C1 segment of cervical spinal cord (tissue), 14 donors: Measurements from ENCODE around the gene RGS1.
A peak's percentile ranks its signal among the peaks of the same experiment; 100 is the strongest.

ENCODE experiments used
- DNase-seq, 14 donors: peaks; one replicate each; lab custom pipeline; 2025; lab: John Stamatoyannopoulos, UW

Gene RGS1

GRCh38 chr1:192575499-192576189 lies at the start of gene RGS1:
Gene RGS1 (plus strand): TSS chr1:192575773. CDS start chr1:192575793, 20 bp downstream.
- DNase-seq, result peak in 3 of 14 donors; percentile 15 to 24 (median 17)

DNA sequence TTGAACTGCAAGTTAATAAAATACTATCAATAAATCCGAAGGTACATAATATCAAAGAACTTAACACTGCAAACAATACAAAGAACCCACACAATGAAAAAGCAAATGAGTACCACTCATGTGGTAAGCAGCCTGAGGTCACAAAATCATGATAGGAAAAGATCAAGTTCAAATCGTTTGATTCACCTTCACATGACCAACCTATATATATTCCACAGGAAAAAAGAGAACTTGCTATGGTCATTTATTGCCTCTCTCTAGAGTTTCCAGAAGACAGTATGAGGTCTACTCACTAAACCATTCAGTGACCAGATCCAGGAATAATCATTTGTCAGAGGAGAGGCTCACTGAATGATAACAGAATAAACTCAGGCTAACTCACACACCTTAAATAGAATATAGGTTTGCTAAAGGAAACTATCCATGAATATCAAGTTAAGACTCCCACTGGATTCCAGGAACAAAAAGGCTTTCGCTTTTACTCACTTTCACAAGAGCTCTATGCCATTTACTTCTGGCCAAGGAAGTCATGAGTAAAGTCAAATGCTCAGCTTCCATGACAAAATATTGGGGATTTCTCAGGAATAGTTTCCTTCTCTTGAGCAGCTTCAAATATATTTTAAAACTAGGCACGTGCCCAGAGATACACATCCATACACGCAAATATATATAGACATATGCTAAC lies 48.3 kb upstream of the RGS1 start:
- no peak for DNase-seq

- DNase-seq, result no peak
Observed at GRCh38 chr1:192527950-192528349, 47.6 kb upstream of the RGS1 start.

- no peak for DNase-seq
Observed at GRCh38 chr1:192529031-192529755, 46.4 kb upstream of the RGS1 start.

- no peak for DNase-seq
Observed at GRCh38 chr1:192529811-192530210, 45.8 kb upstream of the RGS1 start.

DNA sequence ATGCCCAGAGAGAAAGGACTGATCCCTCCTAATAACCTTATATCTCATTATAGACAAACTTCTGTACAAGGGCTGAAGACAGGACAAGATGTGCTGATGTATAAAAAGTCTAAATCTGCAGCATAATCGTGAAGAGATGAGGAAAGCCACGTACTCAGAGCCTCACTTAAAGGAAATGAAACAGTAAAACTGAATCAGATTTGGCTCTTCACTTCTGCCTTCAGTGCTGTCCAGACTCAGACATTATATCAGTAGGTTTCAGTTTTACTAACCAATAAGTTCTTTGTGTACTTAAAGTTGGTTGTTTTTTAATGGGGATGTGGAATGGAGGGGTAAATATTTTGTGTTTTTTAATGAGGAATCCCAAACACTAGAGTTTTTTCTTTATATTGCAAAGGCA lies 45.3 kb upstream of the RGS1 start:
- DNase-seq, result no peak

GRCh38 chr1:192531037-192531703 lies 44.4 kb upstream of the RGS1 start:
- peak in 4 of 14 donors; percentile 8 to 23 (median 16) for DNase-seq

DNA sequence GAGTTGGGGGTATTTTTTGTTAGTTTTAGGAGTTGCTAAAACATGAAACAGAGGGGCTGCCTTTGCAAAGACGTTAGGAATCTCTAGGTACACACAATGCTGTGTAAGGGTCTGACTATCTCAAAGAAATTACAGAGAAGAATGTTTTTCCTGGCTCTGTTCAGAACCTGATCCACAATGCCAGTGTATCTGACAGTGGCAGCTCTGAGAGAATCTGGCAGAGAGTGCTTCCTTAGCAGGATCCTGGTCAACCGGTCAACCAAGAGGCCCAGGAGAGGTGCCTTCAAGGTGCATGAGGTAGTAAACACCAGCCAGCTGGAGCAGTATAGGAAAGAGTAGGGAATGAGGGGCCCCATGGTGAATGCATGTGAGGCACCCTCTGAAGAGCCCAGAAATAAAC lies 40.9 kb upstream of the RGS1 start:
- no peak for DNase-seq

DNA sequence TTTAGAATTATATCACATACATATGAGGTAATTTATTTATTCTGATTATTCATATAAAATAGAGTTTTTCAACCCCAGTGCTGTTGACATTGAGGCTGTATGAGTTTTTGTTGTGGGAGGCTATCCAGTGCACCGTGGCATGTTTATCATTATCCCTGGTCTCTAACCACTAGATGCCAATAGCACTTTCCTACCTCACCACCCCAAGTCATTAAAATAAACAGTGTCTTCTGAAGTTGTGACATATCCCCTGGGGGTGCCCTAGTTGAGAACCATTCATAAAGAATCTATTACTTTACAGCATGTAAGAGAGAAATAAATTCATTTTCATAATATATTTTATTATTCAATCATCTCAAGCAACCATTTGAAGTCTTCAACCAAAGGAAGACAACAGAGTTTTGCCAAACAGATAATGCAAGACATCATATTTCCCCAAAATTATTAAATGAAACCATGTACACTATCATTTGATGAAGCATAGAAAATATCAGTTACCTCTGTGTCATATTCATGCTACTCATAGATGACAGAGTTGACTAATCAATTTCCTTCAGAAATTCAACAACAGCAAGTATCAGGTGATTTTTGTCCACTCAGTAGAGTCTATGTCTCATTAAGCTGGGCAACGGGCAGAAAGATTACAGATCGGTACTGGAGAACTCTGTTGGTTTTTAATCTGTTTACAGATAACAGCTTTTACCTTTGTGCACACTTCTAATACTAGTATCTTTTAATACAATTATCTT lies 39.5 kb upstream of the RGS1 start:
- DNase-seq, result no peak

DNA sequence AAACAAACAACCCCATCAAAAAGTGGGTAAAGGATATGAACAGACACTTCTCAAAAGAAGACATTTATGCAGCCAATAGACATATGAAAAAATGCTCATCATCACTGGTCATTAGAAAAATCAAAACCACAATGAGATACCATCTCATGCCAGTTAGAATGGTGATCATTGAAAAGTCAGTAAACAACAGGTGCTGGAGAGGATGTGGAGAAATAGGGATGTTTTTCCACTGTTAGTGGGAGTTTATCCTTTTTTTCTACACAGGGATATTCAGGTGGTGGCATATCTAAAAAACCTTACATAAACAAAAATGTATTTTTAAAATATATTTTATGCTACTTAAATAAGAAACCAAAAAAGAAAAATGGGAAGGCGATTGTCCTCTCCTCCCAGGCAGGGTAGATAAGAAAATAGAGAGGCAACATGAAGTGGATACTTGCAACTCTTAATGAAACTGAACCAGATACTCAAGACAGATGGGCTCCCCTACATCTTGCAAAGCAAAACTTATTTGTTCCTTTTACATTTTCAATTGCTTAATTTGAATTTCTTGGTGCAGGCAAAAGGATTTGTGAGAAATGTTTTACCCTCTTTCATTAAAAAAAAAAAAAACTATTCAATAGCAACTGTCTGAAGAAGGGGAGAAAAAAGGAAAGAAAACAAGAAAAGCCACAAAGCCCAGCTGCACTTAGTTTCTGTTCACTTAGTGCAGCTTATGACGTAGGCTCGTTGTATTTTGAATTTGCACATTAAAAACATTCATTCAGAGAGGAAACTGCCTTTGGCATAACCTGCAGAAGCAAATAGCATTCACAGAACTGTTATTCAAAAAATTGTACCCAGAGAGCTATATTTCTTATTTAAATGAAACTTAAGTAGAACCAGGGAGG lies 36.9 kb upstream of the RGS1 start:
- DNase-seq, result no peak

DNA sequence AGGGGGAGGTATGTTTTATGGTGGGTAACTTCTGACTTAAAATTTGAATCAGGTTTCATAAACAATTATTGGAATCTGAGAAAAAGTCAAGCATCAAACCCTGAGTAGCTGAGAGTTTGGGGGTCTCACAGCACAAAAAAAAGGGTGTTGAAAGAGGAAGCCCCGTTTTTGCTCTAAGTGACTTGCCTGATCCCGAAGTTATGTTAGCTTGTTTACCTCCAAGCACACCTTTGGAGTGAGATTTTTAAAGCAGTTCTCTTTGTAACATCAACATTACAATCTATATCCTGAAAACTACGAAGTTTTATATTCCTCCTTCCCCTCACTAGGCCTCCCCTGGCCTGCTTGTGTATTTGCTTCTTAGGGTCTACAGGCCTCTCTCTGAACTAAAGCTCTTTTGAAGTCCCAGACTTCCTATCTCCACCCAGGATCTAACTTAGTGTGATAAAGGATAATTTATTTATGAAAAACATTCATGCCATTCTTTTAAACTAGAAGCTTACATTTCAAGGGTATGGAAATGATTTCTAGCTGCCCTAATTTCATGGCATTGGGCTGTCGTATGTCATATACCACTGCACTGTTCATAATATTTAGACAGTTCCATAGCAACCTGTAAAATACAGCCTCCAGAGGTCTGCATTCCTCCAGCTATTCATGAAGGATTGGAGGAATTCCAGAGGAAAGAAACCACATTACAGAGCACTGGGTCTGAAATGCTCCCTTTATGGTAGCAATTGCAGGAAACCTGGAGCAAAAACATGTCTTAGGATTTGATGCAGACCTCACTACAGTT lies 36.1 kb upstream of the RGS1 start:
- no peak for DNase-seq

DNA sequence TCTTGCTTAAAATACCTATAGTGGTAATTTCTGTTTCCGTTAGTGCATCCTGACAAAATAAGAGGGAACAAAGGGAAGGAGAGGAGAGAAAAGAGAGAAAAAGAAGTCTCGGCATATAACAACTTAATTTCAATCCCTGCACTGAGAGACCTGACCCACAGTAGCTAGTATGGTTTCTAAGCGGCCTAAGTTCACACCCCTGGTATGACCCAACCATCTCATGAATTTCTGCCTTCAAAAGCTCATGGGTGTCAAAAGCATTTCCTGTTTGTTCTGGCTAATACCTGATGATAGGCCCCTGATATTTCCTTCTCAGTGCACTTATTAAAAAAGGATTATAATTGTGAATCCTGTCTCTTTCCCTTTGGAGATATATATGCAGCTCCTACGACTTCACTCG lies 32.1 kb upstream of the RGS1 start:
- no peak for DNase-seq

- no peak for DNase-seq
Observed at GRCh38 chr1:192545896-192546521, 29.6 kb upstream of the RGS1 start.

DNA sequence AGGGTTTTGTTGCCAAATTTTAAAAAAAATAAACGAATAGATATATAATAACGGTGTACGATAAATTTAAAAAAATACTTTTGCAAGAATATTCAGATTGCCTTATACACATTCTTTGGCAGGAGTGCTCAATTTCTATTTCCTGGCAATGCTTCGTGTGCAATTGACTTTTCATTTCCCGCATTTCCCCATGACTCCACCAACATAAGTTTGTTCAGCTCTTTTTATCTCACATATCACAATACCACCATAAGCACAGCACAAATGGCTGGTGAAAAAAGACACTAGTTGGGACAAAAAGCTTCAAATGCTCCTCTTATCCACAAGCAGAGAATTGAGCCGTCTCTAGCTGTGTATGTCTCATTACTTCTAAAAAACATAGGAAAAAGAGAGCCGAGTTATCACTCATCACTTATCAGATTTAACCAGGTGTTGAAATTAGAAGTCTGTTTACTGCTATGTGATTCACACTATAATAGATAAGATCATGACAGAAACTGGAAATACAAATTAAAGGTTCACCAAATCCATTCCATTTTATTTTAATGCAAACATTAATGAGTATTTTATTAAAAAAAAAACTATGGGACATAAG lies 28.9 kb upstream of the RGS1 start:
- DNase-seq, result no peak

- no peak for DNase-seq
Observed at GRCh38 chr1:192547501-192547900, 28.1 kb upstream of the RGS1 start.

- DNase-seq, result no peak
Observed at GRCh38 chr1:192549937-192550336, 25.6 kb upstream of the RGS1 start.

- DNase-seq, result no peak
Observed at GRCh38 chr1:192550922-192551534, 24.5 kb upstream of the RGS1 start.

DNA sequence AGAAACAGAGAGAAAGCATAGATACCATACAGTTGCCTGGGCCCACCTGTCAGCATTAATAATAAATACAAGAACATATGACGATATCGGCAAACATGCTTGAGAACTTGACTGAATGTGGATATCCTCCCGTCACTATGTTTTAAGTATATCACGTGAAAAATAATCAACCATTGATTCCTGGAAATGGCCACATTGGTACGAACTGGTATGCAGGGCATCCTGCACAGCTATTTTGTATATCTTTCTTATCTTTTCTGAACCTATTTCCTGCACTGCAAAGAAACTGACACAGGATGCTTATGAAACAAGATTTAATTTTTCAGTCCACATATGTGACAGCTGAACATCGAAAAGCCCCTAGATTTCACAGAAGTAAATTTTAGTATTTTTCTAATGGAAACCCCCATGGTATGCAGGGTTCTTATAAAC lies 22.8 kb upstream of the RGS1 start:
- DNase-seq, result no peak
